ENCODE measurements around the gene CBR1.

The CBR1 gene

GRCh38 chr21:36028127-36029069 lies 41.4 kb upstream of the CBR1 start:
- no peak overlapping the region for H3K4me3 ChIP-seq (ENCODE audit: insufficient read depth, low read length, poor library complexity, severe bottlenecking)
- H3K9me2 ChIP-seq (replicated peaks; ENCODE audit: insufficient read depth, low read length) = no peaks in the 10 kb centered on the region
- no peak for TF ChIP-seq EZH2phosphoT487 (conservative IDR thresholded peaks at IDR 0.05; ENCODE audit: low read length)
- TF ChIP-seq, protein P1, sequence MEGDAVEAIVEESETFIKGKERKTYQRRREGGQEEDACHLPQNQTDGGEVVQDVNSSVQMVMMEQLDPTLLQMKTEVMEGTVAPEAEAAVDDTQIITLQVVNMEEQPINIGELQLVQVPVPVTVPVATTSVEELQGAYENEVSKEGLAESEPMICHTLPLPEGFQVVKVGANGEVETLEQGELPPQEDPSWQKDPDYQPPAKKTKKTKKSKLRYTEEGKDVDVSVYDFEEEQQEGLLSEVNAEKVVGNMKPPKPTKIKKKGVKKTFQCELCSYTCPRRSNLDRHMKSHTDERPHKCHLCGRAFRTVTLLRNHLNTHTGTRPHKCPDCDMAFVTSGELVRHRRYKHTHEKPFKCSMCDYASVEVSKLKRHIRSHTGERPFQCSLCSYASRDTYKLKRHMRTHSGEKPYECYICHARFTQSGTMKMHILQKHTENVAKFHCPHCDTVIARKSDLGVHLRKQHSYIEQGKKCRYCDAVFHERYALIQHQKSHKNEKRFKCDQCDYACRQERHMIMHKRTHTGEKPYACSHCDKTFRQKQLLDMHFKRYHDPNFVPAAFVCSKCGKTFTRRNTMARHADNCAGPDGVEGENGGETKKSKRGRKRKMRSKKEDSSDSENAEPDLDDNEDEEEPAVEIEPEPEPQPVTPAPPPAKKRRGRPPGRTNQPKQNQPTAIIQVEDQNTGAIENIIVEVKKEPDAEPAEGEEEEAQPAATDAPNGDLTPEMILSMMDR (IDR thresholded peaks at IDR 0.05; ENCODE audit: insufficient read depth, low read length, poor library complexity, severe bottlenecking) = peak; percentile 89
- no peaks in the 10 kb centered on the region for H4K20me1 ChIP-seq (ENCODE audit: low read depth, low read length)
- no peaks in the 10 kb centered on the region for H3K27me3 ChIP-seq (ENCODE audit: low read length)
- no peaks in the 10 kb centered on the region for H3K9me3 ChIP-seq (ENCODE audit: insufficient read depth, low read length)
- H3K36me3 ChIP-seq (ENCODE audit: low read length) = no peaks in the 10 kb centered on the region
- H3F3A ChIP-seq (ENCODE audit: insufficient read depth) = no peaks in the 10 kb centered on the region
- no peak overlapping the region for H3K9ac ChIP-seq (ENCODE audit: low read length)
- no peak overlapping the region for H2AFZ ChIP-seq (ENCODE audit: low read depth, low read length, severe bottlenecking)
- H3K4me2 ChIP-seq (ENCODE audit: low read depth, low read length, poor library complexity, severe bottlenecking) = no peak overlapping the region
- no peaks in the 10 kb centered on the region for H3K79me2 ChIP-seq (ENCODE audit: insufficient read depth, low read length)
- H3K27ac ChIP-seq (ENCODE audit: low read depth, low read length) = no peak overlapping the region

- no peak overlapping the region for H3K4me3 ChIP-seq (ENCODE audit: insufficient read depth, low read length, poor library complexity, severe bottlenecking)
- no peaks in the 10 kb centered on the region for H3K9me3 ChIP-seq (ENCODE audit: insufficient read depth, low read length)
- no peak overlapping the region for H3K9ac ChIP-seq (ENCODE audit: low read length)
- H3K4me2 ChIP-seq (ENCODE audit: low read depth, low read length, poor library complexity, severe bottlenecking) = no peak overlapping the region
- no peaks in the 10 kb centered on the region for H3K27me3 ChIP-seq (ENCODE audit: low read length)
- no peaks in the 10 kb centered on the region for H3K9me2 ChIP-seq (replicated peaks; ENCODE audit: insufficient read depth, low read length)
- H3K27ac ChIP-seq (ENCODE audit: low read depth, low read length) = no peak overlapping the region
- no peak overlapping the region for H2AFZ ChIP-seq (ENCODE audit: low read depth, low read length, severe bottlenecking)
- H4K20me1 ChIP-seq (ENCODE audit: low read depth, low read length) = no peaks in the 10 kb centered on the region
- no peaks in the 10 kb centered on the region for H3K79me2 ChIP-seq (ENCODE audit: insufficient read depth, low read length)
- no peaks in the 10 kb centered on the region for H3K36me3 ChIP-seq (ENCODE audit: low read length)
- H3F3A ChIP-seq (ENCODE audit: insufficient read depth) = no peaks in the 10 kb centered on the region
- TF ChIP-seq EZH2phosphoT487 (conservative IDR thresholded peaks at IDR 0.05; ENCODE audit: low read length) = no peak
- TF ChIP-seq, protein P1 (IDR thresholded peaks at IDR 0.05; ENCODE audit: insufficient read depth, low read length, poor library complexity, severe bottlenecking) = no peak
These were observed 40.5 kb upstream of the CBR1 start for GRCh38 chr21:36029309-36029708.

GRCh38 chr21:36030581-36031189 lies 39.1 kb upstream of the CBR1 start:
- no peak overlapping the region for H3K4me2 ChIP-seq (ENCODE audit: low read depth, low read length, poor library complexity, severe bottlenecking)
- H3F3A ChIP-seq (ENCODE audit: insufficient read depth) = no peaks in the 10 kb centered on the region
- no peak overlapping the region for H2AFZ ChIP-seq (ENCODE audit: low read depth, low read length, severe bottlenecking)
- H4K20me1 ChIP-seq (ENCODE audit: low read depth, low read length) = no peaks in the 10 kb centered on the region
- H3K9me2 ChIP-seq (replicated peaks; ENCODE audit: insufficient read depth, low read length) = no peaks in the 10 kb centered on the region
- no peaks in the 10 kb centered on the region for H3K9me3 ChIP-seq (ENCODE audit: insufficient read depth, low read length)
- no peaks in the 10 kb centered on the region for H3K79me2 ChIP-seq (ENCODE audit: insufficient read depth, low read length)
- H3K9ac ChIP-seq (ENCODE audit: low read length) = no peak overlapping the region
- H3K27me3 ChIP-seq (ENCODE audit: low read length) = no peaks in the 10 kb centered on the region
- TF ChIP-seq, protein P1 (IDR thresholded peaks at IDR 0.05; ENCODE audit: insufficient read depth, low read length, poor library complexity, severe bottlenecking) = no peak
- no peaks in the 10 kb centered on the region for H3K36me3 ChIP-seq (ENCODE audit: low read length)
- H3K27ac ChIP-seq (ENCODE audit: low read depth, low read length) = no peak overlapping the region
- no peak overlapping the region for H3K4me3 ChIP-seq (ENCODE audit: insufficient read depth, low read length, poor library complexity, severe bottlenecking)

Measured in SU-DHL-6 (cell line).